IPS-11a (cell line): ENCODE results near the gene LRCH1.

ENCODE experiments used
- H3K4me3 ChIP-seq: one replicate; pipeline ENCODE4 v1.5.1; 2013; ENCODE audit warnings: low read depth, low read length, control low read depth

Gene LRCH1

GRCh38 chr13:46684287-46685001 is 131.5 kb downstream of the LRCH1 start:
- H3K4me3 ChIP-seq = no peak overlapping the region

DNA sequence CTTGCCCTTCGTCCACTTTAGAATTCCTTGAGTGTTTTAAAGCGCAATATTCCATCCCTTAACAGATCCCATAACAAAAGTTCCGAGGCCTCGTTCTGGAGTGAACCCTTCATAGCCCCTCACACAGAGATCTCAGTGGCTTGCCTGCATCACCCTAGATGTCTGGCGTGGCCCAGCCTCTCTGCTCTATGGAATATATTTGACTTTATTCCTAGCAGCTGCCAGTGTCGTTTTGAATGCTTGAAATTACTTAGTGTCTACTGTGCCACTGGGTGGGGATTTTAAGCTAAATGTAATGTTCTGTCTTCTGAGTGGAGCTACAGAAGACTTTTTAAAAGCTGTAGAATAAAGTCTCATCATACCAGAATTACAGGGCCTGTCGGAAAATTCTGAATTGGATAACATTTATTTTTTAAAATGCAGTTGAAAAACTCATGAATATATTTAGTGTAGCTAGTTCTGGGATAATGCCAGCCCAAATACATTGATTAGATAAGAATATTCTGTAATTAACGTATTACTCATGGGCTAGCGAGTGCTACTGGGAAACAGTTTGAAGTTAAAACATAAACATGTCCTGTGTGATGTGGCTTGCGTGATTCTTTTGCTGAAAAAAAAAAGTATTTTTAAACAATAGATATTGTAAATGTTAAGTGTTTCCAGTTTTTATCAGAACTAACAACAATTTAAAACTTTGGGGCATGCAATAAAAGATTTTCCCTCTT is 132.2 kb downstream of the LRCH1 start:
- H3K4me3 ChIP-seq = no peak overlapping the region

GRCh38 chr13:46686171-46686570 is 133.2 kb downstream of the LRCH1 start:
- no peak overlapping the region for H3K4me3 ChIP-seq

GRCh38 chr13:46687810-46688209 is 134.8 kb downstream of the LRCH1 start:
- no peak overlapping the region for H3K4me3 ChIP-seq

DNA sequence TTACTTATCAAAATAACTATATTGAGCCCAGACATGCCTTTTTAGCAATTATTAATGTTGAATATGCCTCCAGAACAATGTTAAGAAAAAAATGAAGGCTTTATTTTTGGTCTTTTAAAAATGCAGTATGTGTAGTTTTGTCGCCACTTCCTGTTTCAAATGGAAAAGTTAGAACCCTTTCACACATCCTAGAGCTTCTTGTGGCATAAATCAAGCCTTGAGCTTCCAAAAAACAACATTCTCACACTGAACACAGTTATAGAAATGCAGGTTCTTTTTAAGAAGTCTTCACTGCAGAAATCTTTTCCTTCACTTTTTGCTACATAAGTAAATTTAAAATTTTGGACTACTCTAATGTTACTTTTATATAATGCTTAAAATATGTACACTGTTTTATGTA is 135.3 kb downstream of the LRCH1 start:
- no peak overlapping the region for H3K4me3 ChIP-seq

- H3K4me3 ChIP-seq = no peak overlapping the region
Observed at GRCh38 chr13:46698014-46698413, 145.0 kb downstream of the LRCH1 start.

GRCh38 chr13:46698910-46699460 is 146.0 kb downstream of the LRCH1 start:
- no peak overlapping the region for H3K4me3 ChIP-seq

GRCh38 chr13:46712524-46712923 is 159.6 kb downstream of the LRCH1 start:
- no peak overlapping the region for H3K4me3 ChIP-seq

DNA sequence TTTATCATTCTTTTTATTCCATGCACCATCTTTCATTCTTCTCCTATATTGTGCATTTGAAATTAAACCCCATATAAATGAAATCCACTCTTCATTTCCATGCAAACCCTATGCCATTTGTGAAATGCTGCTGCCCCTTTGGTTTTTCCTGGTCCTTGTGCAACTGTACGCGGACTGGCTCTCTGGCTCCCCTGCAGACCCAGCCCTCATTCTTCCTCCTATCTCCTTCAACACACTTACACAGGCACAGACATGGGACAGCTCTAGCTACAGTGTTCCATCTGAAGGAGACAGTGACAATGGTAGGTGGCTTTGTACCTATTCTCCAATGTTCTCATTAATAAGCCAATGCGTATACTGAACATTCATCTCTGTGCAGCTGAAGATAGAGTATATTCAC is 162.4 kb downstream of the LRCH1 start:
- H3K4me3 ChIP-seq = no peak overlapping the region

- H3K4me3 ChIP-seq = no peak overlapping the region
Observed at GRCh38 chr13:46716821-46717220, 163.9 kb downstream of the LRCH1 start.

DNA sequence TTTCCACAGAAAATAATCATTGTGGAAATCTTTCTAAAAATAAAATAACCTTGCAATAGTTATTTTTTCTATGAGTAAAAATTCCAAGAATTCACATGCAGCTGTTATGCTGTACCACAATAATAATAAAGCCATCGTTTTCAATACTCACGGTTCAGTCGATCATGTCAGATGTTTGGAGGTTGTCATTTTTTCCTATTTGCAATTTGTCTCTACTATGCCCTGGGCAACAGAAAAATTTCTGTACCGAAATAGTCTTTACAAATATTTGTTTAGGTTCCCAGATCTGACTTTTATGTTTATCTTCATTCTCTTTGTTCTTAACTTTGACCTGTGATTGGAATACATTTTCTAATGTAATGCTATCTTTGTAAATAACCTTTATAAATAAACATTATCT is 164.3 kb downstream of the LRCH1 start:
- no peak overlapping the region for H3K4me3 ChIP-seq

- H3K4me3 ChIP-seq = no peak overlapping the region
Observed at GRCh38 chr13:46717856-46718255, 164.9 kb downstream of the LRCH1 start.

DNA sequence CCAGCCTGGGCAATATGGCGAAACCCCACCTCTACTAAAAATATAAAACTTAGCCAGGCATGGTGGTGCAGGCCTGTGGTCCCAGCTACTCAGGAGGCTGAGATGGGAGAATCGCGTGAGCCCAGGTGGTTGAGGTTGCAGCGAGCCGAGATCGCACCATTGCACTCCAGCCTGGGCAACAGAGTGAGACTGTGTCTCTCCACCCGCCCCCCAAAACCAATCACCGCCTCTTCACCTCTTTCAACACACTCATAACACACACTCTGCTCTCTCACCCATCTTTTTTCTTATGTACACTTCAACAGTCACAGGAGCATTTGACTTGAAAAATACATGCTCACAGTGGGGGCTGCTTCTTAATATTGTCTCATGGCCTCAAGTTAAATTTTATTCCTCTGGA is 167.2 kb downstream of the LRCH1 start:
- no peak overlapping the region for H3K4me3 ChIP-seq

- no peak overlapping the region for H3K4me3 ChIP-seq
Observed at GRCh38 chr13:46721054-46721453, 168.1 kb downstream of the LRCH1 start.

GRCh38 chr13:46726347-46726746 is 173.4 kb downstream of the LRCH1 start:
- H3K4me3 ChIP-seq = no peak overlapping the region

DNA sequence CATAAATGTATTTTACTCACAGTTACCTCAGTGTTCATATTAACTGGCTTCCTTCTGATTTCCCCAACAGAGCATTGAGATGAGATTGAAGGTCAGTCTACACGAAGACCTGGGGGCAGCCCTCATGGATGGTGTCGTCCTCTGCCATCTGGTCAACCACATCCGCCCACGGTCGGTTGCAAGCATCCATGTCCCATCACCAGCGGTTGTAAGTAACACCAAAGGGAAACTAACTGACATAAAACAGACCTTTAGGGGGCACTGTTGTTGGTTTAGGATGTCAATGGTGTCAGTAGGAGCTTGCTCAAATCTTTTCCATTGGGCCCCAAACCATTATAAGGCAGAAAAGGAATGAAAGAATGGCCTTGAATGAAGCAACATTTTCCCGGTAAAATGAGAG is 175.8 kb downstream of the LRCH1 start:
- no peak overlapping the region for H3K4me3 ChIP-seq

- H3K4me3 ChIP-seq = no peak overlapping the region
Observed at GRCh38 chr13:46731535-46731934, 178.6 kb downstream of the LRCH1 start.

DNA sequence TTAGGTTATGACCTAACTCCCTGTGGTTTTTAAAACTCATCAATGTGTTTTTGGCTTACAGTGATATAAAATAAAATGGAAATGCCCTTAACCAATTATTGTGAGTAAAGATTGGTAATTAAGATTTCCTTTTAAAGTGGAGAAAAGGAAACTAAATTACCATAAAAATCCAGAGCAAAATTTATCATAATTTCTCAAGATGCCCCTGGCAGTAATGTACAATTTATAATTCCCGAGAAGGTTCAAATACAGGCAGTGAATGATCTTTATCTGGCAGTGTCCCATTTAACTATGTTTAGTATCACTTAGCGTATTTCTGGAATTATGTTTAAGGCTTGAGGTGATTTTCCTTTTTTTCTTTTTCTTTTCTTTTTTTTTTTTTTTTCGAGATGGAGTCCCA is 182.5 kb downstream of the LRCH1 start:
- H3K4me3 ChIP-seq = no peak overlapping the region

DNA sequence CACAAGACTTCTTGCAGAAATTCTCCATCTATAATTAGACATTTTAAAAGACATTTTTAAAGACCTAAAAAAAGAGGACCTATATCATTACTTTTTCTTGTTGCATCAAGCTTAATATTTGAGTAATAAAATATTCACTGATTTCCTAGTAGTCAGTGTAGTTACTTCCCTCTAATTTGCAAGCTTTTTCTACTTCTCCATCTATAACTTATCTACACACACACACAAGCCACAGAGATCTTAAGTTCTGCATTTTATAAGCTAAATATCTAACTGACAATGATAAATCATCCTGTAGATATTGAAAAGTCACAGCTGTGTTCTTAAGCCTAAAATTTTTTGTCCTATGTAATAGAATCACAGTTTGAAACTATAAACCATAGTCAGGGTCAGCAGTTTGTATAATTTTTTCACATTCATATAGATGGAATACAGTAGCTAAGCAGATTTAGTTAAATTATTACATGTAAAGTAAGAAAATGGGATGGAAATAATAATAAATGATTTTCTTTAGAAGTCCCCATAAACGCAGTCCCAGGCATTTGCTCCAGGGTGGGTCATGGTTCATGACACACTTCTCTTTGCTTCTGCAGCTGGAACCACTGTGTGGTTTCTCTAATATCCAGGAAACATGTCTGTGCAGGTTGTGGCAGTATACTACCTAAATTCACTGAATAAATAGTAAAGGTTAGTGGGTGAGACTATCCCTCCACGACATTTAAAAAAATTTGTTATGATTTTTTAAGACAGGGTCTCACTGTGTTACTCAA is 183.8 kb downstream of the LRCH1 start:
- no peak overlapping the region for H3K4me3 ChIP-seq

DNA sequence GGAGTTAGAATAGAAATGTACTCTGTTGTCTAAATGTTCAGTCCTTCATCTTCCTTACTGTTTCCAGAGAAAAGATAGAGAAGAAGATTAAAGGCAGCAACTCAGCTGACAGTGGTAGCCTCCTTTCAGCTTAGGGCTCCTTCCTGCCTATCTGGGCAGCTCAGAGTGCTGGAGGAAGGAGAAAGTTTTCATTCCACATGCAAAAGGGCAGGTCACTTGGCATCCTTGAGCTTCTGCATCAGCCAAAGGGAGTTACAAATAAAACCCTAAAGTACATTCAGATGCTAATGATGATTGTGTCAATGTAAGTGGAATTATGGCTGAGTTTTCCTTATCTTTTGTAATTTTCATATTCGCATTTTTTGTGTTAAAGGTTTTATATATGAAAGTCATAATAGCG is 185.1 kb downstream of the LRCH1 start:
- no peak overlapping the region for H3K4me3 ChIP-seq

DNA sequence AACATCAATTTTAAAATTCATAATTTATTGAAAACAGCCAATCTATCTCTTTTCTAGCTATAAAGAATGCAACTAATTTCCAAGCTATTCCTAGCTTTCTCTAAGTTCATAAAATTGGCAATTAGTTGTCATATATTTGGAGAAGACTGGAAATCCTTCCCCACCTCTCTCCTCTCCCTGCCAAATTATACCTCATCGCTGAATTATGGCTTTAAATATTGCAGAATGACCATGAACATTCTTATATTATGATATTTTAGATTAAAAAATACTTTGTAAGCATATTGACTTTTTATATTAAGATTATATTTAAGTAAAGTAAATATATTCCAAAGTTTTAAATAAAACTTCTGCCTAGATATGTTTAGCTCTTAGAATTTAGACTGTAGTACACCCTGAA is 185.8 kb downstream of the LRCH1 start:
- H3K4me3 ChIP-seq = no peak overlapping the region
